ENCODE results near the gene TOP1.

The TOP1 gene

DNA sequence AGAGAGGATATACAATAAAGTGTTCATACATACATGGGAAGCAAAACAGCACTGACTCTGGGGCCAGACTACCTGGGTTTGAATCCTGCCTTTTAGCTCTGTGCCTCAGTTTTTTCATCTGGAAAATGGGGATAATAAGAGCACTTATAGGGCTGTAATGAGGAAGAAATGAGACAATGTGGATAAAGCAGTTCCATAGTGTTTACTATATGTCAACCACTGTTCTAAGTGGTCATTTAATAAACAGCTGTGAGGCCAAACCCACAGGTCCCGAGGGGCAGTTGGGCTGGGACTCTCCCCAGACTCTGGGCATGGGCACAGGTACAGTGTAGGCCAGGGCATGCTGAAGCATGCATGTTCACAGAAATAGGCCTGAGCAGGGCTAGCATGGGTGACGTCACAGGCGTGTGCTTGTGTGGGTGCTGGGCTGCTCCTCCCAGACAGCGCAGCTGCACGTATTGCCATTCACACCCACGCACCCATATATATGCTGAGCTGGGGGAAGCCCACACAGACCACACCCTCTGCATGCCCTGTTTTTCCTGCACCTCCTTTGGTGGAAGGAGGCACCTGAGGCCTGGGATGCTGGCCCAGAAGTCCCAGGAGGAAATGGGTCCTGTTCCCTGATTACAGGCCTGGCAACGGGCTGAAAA lies 105.2 kb downstream of the TOP1 start:
- DNase-seq, result no peak

DNA sequence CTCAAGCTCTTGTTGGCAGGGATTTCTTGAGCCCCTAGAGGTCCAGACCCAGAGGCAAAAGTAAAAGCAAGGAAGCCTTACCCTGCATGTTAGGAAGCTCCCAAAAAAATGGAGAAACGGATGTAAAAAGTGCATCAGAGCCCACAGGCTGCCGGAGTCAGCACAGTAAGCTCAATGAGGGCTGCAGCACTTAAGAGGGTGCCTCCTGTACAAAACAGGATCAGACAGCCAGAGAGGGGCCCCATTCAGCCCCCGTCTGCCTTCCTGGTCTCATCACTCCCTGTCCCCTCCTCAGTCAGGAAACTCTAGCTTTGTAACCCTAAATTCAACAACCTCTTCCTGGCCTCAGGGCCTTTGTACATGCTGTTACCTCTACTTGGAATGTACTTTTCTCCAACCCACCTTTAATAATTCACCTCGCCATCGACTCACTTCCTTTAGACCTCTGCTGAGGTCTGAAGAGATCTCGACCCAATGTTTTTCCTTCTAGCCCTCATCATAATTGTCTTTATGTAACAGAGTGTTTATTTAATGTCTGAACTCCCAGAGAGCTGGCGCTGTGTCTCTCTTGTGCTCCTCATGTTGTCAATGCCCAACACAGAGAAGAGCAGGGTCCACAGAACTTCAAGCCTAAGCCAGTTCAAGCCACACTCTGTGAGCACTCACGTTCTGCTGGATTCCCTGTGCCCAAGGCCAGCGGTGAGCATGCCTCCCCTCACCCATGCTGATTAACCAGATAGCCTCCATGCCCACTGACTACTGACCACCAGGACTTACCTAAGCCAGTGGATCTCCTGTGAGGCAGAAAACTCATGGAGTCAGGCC lies 106.0 kb downstream of the TOP1 start:
- DNase-seq, result no peak

DNA sequence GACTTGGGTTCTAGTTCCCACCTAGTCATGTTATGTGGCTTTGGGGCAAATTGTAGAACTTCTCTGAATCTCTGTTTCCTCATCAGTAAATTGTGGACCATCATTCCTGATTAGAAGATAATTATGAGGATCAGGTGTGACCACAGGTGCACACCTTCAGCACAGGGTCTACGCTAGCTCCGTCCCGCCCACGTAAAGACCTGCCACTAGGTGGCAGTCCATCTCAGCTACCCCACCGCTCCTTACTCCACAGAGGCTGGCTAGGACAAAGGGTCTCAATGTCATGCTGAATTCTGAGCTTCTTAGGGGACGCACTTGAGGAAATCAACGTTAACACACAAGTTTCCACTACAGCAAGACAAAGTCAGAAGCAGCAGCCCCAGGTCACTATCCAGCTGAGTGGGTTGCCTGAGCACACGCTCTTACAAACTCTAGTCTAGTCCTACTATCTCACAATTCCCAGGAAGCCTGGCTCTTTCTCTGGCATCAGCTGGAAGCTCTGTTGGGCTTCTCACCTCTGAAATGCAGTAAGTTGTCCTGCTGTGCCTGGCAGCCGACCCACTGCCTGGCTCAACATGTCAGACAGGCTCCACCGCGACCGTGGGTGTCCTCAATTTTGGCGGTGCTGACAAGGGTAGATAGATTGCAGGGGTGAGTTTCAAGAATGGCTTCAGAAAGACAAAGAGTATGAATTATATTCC lies 106.7 kb downstream of the TOP1 start:
- DNase-seq, result no peak

DNA sequence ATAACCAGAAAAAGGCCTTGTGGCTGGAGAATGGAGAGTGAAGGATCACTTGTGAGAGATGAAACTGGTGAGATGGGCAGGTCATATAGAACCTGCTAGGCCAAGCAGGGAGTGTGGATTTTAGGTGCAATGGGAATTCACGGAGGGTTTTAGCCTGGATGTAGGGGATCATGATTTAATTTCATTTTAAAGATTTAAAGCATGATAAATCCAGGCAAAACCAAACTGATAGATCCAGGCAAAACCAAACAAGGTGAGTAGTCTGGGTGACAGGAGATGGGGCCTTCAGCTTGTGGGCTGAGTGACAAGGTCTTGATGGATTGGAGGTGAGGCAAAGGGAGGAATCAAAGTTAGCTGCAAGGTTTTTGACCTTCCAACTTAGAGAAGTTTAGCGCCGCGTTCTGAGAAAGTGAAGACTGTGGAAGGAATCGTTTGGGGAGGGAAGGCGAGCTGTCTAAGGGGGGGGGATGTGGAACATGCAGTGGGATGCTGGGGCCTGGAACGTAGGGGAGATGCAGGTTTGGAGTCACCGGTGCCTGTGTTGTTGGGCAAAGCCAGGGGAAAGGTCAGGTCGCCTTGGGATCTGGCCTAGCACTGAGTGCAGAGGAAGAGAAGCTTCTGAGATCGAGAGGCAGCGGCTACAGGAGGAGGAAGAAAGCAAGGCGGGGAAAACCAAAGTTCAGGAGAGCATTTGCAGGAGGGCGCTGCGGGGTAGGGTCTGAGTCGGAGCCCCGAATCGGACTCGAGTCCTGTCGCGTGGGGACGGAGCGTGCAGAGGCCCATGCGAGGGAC lies 107.5 kb downstream of the TOP1 start:
- no peak for DNase-seq

DNA sequence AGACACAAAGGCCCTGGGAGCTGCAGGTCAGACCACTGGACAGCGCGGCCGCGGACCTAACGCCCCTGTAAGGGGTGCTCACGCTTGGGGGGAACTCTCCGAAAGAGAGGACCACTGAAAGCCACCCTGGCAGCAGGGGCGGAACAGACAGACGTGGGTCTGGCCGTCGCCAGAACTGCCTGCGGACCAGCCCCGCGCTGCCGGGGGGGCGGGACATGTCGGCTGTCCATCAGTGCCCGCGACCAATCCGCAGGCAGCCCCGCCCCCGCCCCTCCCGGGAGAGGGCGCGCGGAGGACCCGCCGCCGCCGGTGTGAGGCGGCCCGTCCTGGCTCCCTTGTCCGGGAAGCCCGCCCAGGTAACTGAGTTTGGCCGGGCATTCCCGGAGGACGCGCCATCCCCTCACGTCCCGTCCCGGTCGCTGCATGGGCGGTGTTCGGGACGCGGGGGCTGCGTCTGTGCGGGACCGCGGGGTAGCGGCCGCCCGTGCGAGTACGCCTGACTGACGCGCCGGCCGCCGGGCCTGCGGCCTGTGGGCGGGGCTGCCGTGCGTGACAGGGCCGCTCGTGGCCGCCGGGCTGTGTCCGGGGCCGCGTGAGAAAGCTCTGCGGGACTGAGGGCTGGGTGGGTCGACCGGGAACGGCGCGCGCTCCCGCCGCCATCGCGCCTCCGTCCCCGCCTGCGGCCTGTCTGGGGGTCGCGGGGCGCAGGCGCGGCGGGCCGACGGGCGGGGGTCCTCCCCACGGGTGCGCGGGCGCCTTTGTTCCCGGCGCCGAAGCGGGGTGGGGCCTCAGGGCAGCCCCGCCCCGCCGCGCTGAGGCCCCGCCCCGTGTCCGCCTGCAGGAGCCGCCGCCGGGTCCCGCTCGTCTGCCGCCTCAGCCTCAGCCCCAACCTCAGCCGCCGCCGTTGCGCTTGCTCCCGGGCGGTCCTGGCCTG lies 108.3 kb downstream of the TOP1 start, which contains the start of gene PLCG1:
Gene PLCG1 (plus strand): TSS at position 864 of the 934 bp plus-strand sequence. CDS start 99 bp downstream, outside the sequence.
- DNase-seq, result peak; percentile 69

DNA sequence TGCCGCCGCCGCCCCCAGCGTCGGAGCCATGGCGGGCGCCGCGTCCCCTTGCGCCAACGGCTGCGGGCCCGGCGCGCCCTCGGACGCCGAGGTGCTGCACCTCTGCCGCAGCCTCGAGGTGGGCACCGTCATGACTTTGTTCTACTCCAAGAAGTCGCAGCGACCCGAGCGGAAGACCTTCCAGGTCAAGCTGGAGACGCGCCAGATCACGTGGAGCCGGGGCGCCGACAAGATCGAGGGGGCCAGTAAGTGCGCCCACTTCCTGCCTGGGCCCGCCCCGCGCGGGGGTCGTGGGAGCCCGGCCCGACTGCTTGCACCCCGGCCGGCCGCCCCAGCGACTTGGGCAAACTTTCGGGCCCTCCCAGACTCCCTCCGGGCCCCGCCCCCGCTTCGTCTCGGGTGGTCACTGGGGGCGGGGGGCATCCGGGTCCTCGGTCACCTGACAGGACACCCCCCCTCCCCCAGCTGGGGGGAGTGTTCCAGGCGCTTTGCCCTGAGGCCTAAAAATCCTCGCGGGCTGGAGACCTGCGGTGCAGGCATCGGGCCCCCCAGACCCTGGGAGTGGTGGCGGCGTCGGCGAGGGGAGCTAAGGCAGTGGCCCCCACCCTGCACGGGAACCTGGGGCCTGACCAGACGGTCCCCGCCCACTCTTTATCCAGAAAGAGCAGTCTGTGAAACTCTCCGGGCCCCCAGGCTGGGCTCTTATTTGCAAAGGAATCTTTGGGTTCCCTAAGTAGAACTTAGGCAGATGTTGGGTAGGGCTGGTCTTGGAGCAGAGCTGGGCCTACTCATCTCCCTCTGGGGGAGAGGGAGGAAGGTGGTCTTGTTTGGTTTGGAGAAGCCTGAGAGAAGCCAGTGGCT lies 109.2 kb downstream of the TOP1 start:
- DNase-seq, result peak; percentile 28

DNA sequence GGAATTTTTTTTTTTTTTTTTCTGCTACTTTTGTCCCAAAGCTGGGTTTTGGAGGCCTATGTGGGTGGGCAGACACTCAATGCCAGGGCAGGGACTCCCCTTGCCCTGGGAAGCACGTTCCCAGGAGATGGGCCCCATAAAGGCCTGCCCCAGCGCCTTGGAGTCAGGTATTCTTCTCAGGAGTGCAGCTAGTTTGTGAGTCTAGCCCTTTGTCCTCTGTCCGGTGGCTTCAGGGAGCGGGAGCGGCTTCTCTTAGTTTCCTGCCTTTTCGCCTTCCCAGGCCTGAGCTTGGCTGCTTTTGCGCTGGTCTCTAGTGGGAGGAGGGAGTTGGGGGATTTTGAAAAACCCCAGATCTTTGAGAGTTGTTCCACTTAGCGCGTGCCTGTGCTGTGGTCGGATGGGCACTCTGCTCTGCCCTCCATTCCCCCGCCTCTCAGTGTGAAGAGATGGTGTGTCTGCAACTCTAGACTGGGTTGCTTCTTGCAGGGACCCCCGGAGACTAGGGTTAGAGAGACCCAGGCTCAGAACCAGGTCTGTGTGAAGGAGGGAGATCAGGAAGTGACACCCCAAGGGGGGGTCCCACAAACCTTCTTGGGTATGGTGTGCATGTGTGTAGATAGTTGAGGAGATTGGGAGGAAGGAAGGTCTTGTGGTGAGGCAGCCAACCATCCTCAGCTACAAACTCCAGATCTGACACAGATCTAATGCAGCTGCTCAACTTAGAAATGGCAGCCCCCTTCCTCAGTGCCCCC lies 110.0 kb downstream of the TOP1 start:
- no peak for DNase-seq

DNA sequence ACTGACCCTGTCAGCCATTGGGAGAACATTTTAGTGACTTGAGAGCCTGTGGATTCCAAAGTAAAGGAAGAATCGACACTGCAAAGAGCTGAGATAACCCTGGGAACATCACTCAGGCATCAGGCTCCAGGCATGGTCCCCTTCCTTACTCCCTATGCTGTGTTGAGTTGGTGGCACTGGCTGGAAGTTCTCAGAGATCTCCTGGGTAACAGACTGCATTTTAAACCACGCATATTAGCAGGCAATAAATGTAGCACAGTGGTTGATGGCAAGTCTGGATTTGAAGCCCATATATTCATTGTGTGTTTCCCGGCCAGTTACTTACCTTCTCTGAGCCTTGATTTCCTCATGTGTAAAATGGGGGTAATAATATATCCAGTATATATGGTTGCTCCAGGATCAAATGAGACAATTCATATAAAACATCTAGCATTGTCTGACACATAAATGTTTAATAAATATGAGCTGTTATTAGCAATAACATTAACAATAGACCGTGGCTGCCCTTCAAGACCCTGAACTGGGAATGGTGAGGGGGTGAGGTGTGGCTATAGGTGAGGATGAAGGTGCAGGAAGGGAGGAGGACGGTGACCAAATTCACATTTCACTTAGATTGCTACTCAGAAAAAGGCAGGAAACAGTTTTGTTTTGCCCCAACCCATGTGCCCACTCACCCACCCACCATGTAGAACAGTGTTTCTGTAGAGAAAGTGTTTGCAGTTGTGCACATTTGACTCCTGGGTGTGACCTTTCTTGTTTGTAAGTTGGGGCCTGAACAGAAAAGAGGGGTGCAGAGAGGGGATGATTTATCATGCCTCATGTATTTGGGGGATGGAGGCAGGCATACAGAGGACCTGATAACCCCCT lies 110.8 kb downstream of the TOP1 start:
- no peak for DNase-seq

DNA sequence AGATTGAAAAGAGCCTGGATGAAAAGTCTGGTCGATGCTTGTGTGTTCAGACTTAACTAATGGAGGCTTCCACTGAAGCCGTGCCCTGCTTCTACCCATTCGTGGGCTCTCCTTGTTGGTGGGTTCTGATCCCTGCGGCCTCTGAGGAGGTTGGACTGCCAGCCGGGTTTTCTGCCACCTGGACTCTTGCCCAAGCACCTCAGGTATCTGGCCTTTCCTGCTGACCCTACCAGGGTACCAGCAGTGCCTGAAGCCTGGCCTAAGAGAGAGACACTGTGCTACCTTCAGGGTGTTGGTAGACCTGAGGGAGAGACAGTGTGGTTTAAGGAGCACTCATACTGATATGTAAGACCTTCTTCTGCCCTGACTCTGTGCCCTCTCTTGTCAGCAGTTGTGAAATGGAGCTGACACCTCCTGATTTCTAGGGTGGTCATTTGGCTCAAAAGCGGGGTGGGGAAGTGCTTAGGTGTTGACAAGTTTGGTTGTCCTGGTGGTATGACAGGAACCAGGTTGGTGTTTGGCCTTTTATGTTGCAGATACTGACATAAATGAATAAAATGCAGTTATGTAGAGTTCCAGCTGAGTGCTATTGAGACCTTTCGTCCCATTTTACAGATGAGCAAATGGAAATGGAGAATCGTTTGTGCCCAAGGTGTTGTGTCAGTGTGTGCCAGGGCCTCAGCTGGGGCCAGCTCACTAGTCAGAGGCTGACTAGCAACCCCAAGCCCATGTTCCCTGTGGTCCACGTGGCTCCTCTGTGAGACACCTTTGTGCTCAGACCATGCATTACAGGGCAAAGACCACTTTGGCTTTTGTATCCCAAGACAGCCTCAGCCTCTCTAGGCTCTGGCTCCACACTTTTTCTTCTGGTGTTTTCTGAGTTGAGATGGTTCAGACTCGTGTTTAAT lies 111.9 kb downstream of the TOP1 start:
- no peak for DNase-seq

DNA sequence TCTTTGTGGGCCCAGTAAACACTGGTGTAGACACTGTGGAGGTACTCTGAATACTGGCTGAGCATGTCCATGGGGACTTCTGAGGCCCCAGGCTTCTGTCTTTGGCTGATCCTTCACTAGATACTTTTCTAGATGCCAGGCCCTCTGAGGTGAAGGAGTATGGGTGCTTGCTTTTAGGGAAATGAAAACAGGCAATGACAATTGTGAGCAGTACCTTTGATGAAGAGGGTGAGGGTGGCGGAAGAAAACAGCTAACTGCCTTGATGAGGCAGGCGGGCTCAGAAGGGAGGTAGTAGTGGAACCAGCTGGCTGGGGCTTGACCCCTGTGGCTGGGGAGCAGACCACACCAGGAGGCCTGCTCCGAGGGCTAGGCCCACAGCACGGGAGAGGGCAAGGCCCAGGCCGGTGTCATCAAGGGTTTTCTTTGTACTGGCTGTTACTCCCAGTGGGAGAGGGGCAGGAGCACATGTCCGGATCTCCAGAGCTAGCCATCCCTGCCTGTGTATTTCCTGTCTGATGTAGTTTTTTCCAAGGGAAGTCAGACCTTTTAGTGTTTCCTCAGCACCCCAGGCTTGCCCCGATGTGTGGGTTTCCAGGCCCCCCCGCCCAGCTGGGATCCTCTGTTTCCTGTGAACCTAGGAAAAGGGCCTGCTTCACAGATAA lies 112.7 kb downstream of the TOP1 start:
- no peak for DNase-seq

DNA sequence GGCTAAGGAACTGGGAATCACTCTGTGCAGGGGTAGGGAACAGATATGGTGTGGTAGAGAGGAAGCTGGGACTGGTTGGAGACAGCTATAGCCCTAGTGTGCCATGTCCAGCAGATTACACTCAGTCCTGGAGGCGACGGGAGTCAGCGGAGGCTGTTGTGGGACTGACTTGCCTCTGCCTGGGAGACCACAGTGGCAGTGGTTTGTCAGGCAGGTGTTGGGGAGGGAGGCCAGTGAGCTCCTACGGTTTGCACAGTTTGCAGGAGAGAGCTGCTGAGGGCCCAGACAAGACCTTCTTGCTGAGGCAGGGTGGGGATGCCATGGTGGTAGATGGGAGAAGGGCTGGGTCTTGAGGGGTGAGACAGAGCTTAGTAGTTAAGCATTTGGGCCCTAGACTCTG lies 113.6 kb downstream of the TOP1 start:
- DNase-seq, result no peak

DNA sequence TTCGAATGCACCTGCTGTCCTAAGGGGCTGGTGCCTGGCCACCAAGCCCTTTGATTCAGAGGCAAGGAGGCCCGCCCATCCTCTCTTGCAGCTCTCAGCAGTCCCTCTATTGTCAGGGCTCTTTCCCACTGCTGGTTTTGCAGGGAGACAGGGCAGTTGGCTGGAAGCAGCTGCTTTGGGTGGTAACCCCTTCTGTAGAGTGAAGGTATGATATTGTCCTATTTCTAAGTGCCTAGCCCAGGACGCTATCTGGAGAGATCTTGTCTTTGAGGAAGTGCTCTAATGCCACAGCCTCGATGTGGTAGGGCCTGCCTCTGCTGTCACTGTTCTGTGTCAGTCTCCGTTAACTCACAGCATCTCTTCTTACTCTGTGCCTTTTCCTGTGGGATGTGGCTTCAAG lies 114.3 kb downstream of the TOP1 start:
- DNase-seq, result no peak

DNA sequence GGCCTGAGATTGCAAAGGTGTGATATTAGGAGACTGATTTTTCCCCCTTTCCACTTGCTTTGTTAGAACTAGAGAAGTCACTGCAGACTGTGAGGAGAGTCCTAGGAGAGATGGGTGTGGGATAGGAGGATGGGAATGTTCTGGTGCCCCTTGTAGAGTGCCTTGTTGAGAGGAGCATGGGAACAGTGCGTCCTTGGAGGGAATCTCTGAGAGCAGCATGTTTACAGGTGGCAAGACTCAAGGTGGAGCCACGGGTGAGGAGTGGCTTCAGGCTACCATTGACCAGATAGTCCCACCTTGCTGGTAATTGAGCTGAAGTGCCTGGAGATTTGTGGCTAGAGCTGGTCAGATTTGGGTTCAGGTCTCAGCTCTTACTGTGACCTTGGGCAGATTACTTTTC lies 114.7 kb downstream of the TOP1 start:
- DNase-seq, result no peak

DNA sequence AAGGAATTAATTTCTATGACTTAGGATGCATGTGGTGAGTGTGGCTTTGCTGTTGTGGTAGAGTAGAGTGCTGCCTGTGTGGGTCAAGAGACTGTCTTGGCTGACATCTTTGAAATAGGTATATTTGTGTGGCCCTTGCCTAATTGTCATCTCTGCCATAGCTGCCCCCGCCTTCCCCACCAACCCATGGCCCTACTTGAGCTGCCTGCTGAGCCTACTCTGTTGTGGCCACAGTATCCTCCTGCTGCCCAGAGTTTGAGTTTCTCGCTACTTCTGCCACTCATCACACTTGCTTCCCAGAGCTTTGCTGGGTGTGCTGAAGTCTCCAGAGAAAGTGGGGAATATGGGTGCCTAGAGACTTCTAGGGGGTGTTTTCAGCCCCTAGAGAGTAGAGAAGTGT lies 116.7 kb downstream of the TOP1 start:
- DNase-seq, result no peak

DNA sequence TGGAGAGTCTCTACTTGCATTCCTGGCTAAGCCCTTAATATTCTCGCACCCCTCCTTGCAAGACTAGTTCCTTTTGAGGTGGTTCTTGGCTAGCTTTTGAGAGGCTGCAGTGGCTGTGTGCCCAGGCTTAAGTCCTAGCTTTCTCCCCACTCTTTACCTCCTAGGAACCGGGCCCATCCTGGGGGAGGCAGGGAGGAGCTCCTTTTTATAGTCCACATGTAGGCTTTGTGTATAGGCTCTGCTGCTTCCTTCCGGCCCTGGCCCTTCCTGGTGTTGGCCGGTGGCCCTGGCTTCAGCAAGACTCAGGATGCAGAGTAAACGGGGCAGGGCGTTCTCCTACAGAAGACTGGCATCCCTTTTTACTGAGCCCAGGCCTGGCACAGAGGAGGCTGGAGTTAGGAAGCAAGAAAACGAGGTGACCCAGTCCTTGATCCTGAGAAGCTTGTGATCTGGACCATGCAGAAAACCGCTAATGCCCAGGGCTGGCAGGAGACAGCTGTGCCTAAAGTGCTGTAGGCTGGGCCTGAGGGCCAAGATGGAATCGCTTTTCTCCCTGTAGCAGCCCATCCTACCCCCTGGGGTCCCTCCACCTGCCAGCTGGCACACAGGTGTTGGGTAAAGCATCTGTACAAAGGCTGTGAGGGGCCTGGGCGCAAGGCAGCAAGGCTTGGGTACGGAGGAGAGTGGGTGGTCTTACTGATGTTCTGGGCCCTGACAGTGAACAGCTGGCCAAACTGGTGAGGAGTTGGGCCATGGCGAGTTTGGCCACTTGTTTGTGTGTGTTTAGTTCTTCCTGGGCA lies 117.4 kb downstream of the TOP1 start:
- no peak for DNase-seq

DNA sequence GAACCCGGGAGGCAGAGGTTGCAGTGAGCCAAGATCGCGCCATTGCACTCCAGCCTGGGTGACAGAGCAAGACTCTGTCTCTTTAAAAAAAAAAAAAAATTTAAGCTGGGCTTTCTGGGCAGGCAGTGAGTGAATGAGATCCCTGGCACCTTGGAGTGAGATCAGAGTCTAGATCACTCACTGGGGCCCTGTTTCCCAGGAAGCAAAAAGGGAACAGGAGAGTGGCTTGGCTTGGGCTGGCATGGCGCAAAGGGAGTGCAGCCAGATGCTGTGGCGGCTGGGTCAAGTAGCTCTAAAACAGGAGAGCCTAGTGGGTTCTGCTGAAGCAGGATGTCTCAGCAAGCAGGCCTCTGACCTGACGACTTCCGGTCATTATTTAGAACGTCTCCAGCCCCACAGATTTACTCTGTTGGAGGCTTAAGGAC lies 119.2 kb downstream of the TOP1 start:
- no peak for DNase-seq

Measured in NCI-H2227 treated with DMSO at 0.1 percent for 48 hours (cell line).